ENCODE results near the gene RPGR.

RPGR gene

GRCh38 chrX:38285649-38286048 is 41.7 kb downstream of the RPGR start:
- DNase-seq (ENCODE audit: low read depth) = no peak
- H3K4me3 ChIP-seq (ENCODE audit: low read depth, low read length) = no peak overlapping the region
- no peak for TF ChIP-seq CTCF (IDR thresholded peaks at IDR 0.05; ENCODE audit: control insufficient read depth, extremely low read depth, insufficient read depth)

GRCh38 chrX:38282049-38282448 is 45.3 kb downstream of the RPGR start:
- no peak for DNase-seq (ENCODE audit: low read depth)
- no peak overlapping the region for H3K4me3 ChIP-seq (ENCODE audit: low read depth, low read length)
- TF ChIP-seq CTCF (IDR thresholded peaks at IDR 0.05; ENCODE audit: control insufficient read depth, extremely low read depth, insufficient read depth) = no peak

GRCh38 chrX:38279188-38279587 is 48.1 kb downstream of the RPGR start:
- no peak for TF ChIP-seq CTCF (IDR thresholded peaks at IDR 0.05; ENCODE audit: control insufficient read depth, extremely low read depth, insufficient read depth)
- no peak overlapping the region for H3K4me3 ChIP-seq (ENCODE audit: low read depth, low read length)
- DNase-seq (ENCODE audit: low read depth) = no peak

DNA sequence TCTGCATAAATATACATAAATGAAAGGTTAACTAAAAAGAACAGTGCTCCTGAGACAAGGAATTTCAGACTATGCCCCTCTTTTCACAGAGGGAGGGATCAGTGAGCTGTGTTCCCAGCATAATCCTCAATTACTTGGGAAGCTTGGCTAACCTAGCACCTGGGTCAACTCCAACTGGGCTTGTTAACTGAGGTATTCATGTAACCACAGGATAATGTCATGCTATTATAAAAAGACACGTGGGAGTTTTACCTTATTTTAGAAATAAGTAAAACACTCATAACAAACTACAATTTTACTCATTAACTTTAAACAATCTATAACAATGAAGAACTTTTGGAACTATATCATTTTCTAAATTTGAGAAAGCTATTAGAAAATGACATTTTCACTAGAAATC is 48.6 kb downstream of the RPGR start:
- no peak for TF ChIP-seq CTCF (IDR thresholded peaks at IDR 0.05; ENCODE audit: control insufficient read depth, extremely low read depth, insufficient read depth)
- no peak overlapping the region for H3K4me3 ChIP-seq (ENCODE audit: low read depth, low read length)
- DNase-seq (ENCODE audit: low read depth) = no peak

- no peak for DNase-seq (ENCODE audit: low read depth)
- no peak overlapping the region for H3K4me3 ChIP-seq (ENCODE audit: low read depth, low read length)
- TF ChIP-seq CTCF (IDR thresholded peaks at IDR 0.05; ENCODE audit: control insufficient read depth, extremely low read depth, insufficient read depth) = no peak
Measured at GRCh38 chrX:38277802-38278201, 49.5 kb downstream of the RPGR start.

DNA sequence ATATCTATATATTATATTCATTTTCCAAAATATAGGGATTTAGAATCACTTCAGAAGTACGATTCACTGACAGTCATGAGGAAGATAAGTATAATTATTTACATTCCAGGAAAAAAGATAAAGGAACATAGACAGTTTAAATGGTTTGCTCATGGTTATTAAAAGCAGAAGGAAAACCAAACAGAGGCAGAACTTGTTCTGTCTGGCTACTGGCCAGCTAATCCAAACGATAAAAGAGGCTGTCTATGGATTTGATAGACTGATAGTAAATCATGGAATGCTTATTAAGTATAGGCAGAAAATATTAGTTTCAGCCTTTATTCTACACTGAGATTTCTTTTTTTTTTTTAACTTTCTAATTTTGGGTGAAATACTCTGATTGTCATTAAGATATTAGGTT is 50.2 kb downstream of the RPGR start:
- no peak for TF ChIP-seq CTCF (IDR thresholded peaks at IDR 0.05; ENCODE audit: control insufficient read depth, extremely low read depth, insufficient read depth)
- no peak overlapping the region for H3K4me3 ChIP-seq (ENCODE audit: low read depth, low read length)
- peak; percentile 76 for DNase-seq (ENCODE audit: low read depth)

- no peak overlapping the region for H3K4me3 ChIP-seq (ENCODE audit: low read depth, low read length)
- no peak for DNase-seq (ENCODE audit: low read depth)
- no peak for TF ChIP-seq CTCF (IDR thresholded peaks at IDR 0.05; ENCODE audit: control insufficient read depth, extremely low read depth, insufficient read depth)
Measured at GRCh38 chrX:38276089-38276488, 51.2 kb downstream of the RPGR start.
